Ascending aorta (tissue), 2 donors: ENCODE measurements around the gene ARL5A. TPM values are rescaled to one million over a fixed set of nuclear protein-coding genes. Genes with fewer than 3 reads are reported as not detected.

ENCODE experiments used
- DNase-seq, 2 donors: peaks; one replicate each; pipeline ENCODE4 v3.0.0-alpha.2; 2019; ENCODE audit warnings: low spot score in 2 of 2
- H3K27ac ChIP-seq, 2 donors: fragments of 200-600 bp; sonication (generic); one replicate each; pipeline ENCODE4 v1.5.1; 2016 to 2017; ENCODE audit warnings: mild to moderate bottlenecking in 1 of 2
- H3K27me3 ChIP-seq: fragments of 200-600 bp; sonication (generic); one replicate; pipeline ENCODE4 v1.5.1; 2017
- H3K36me3 ChIP-seq, 2 donors: fragments of 200-600 bp; sonication (generic); one replicate each; pipeline ENCODE4 v1.5.1; 2016
- H3K4me1 ChIP-seq, 2 donors: fragments of 200-600 bp; sonication (generic); one replicate each; pipeline ENCODE4 v1.5.1; 2016 to 2017; ENCODE audit warnings: mild to moderate bottlenecking in 1 of 2
- H3K4me3 ChIP-seq, 2 donors: fragments of 200-600 bp; sonication (generic); one replicate each; pipeline ENCODE4 v1.5.1; 2016 to 2017; ENCODE audit warnings: mild to moderate bottlenecking in 1 of 2
- H3K9me3 ChIP-seq, 2 donors: fragments of 200-600 bp; sonication (generic); one replicate each; pipeline ENCODE4 v1.5.1; 2016
- intact Hi-C: fragments of 100-400 bp; cut with DNase I; formaldehyde crosslinking; loops from one replicate; pipeline ENCODE4 v1.15.1; 2023
- total RNA-seq: library from RNA; depleted of rRNA; stranded (reverse); fragments of >200 nt; gene quantifications from one replicate; pipeline ENCODE4 v1.1.0, GENCODE V29; 2016
- TF ChIP-seq, protein P1 (sequence below), 3 experiments: fragments of 200-600 bp in 2 of 3; fragments of 450-650 bp in 1 of 3; sonication (generic) in 2 of 3; IDR thresholded peaks; one replicate each; pipeline ENCODE4 v1.5.1; 2016 to 2019; ENCODE audit warnings: antibody characterized with exemption in 3 of 3, mild to moderate bottlenecking in 1 of 3, moderate library complexity in 1 of 3

Gene ARL5A
- total RNA-seq, 1 donor from 2014 or later = 15.8 TPM

DNA sequence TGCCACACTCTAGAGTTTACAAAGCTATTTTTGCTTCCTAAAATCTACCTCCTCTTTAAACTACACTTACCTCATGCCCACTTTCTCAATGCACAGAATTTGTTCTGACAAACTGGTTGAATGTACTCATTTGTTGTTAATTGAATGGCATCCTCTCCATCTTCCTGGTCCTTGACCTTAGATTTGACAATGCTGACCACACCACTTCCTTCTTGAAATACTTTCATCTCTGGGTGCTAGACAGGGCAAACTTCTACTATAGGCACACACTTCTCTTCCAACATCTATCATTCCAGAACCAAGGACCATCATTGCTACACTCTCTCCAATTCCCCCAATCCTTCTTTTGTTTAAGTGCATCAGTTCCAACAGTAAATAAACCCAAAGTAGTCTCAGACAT lies 22.3 kb downstream of the ARL5A start:
- TF ChIP-seq, protein P1, sequence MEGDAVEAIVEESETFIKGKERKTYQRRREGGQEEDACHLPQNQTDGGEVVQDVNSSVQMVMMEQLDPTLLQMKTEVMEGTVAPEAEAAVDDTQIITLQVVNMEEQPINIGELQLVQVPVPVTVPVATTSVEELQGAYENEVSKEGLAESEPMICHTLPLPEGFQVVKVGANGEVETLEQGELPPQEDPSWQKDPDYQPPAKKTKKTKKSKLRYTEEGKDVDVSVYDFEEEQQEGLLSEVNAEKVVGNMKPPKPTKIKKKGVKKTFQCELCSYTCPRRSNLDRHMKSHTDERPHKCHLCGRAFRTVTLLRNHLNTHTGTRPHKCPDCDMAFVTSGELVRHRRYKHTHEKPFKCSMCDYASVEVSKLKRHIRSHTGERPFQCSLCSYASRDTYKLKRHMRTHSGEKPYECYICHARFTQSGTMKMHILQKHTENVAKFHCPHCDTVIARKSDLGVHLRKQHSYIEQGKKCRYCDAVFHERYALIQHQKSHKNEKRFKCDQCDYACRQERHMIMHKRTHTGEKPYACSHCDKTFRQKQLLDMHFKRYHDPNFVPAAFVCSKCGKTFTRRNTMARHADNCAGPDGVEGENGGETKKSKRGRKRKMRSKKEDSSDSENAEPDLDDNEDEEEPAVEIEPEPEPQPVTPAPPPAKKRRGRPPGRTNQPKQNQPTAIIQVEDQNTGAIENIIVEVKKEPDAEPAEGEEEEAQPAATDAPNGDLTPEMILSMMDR (IDR thresholded peaks at IDR 0.05) = no peak
- Histone ChIP-seq H3K27me3 (no peaks in the 10 kb centered on the region), H3K9me3 (no peaks in the 10 kb centered on the region), H3K27ac (no peak overlapping the region), H3K4me3 (no peak overlapping the region), H3K36me3 (peaks cover 17 to 31% of the 10 kb centered on the region in 2 donors), H3K4me1 (peaks cover 0 to 4% of the 10 kb centered on the region in 2 donors)
- no peak for DNase-seq
- intact Hi-C loops = no loop called here

DNA sequence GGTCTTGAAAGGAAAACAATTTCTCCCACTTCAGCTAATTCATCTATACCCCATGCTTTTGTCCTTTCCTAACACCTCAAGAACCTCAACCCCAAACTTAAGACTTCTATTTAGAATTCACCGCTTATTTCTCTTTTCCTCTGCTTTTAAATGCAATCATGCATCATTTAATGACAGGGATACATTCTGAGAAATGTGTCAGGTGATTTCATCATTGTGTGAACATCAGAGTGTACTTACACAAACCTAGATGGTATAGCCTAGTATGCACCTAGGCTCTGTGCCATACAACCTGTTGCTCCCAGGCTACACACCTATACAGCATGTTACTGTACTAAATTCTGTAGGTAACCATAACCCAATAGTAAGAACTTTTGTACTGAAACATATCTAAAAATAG lies 22.9 kb downstream of the ARL5A start:
- Histone ChIP-seq H3K4me3 (no peak overlapping the region), H3K27me3 (no peaks in the 10 kb centered on the region), H3K9me3 (no peaks in the 10 kb centered on the region), H3K36me3 (peaks cover 17 to 26% of the 10 kb centered on the region in 2 donors), H3K27ac (no peak overlapping the region), H3K4me1 (peaks cover 0 to 4% of the 10 kb centered on the region in 2 donors)
- intact Hi-C loops = no loop called here
- no peak for DNase-seq
- TF ChIP-seq, protein P1 (IDR thresholded peaks at IDR 0.05) = no peak

DNA sequence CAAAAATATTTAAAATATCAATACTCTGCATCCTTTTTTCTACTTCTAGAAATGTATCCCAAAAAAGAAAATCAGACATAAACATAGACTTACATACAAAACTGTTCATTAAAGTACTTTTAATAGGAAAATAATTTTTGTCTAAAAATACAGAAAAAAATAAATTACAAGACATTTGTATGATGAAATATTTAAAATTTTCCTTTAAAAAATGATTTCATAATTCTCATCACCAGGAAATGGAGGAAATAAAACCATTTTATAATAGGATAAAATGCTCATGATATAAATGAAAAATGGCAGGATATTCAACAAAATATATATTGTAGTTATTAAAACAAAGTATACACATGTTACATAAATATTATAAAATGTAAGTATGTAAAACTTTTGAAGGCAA lies 24.4 kb downstream of the ARL5A start:
- Histone ChIP-seq H3K4me3 (no peak overlapping the region), H3K27ac (no peak overlapping the region), H3K9me3 (no peaks in the 10 kb centered on the region), H3K27me3 (no peaks in the 10 kb centered on the region), H3K4me1 (peaks cover 0 to 4% of the 10 kb centered on the region in 2 donors), H3K36me3 (peaks cover 17% of the 10 kb centered on the region in 2 donors)
- TF ChIP-seq, protein P1 (IDR thresholded peaks at IDR 0.05) = no peak
- DNase-seq = no peak
- intact Hi-C loops = no loop called here

DNA sequence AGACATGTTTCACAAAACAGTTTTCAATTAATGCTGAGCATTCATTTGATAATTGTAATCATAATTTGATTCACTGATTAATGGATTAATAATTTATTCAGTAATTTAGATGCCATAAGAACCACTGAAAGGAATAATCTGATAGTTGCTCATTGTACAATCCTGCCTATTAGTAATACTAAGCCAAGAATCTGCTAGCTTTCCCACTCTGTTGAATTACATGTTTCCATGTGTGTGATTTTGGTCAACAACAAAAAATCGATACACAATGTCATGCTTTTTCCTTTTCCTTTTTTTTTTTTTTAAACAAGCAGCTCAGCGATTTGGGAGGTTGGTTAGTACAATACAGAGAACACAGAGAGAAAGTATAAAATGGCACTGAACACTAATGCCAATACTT lies 25.9 kb downstream of the ARL5A start:
- Histone ChIP-seq H3K4me3 (no peak overlapping the region), H3K27ac (no peak overlapping the region), H3K4me1 (no peaks in the 10 kb centered on the region), H3K36me3 (peaks cover 17% of the 10 kb centered on the region in 2 donors), H3K27me3 (no peaks in the 10 kb centered on the region), H3K9me3 (no peaks in the 10 kb centered on the region)
- intact Hi-C loops = no loop called here
- DNase-seq = no peak
- TF ChIP-seq, protein P1 (IDR thresholded peaks at IDR 0.05) = no peak

DNA sequence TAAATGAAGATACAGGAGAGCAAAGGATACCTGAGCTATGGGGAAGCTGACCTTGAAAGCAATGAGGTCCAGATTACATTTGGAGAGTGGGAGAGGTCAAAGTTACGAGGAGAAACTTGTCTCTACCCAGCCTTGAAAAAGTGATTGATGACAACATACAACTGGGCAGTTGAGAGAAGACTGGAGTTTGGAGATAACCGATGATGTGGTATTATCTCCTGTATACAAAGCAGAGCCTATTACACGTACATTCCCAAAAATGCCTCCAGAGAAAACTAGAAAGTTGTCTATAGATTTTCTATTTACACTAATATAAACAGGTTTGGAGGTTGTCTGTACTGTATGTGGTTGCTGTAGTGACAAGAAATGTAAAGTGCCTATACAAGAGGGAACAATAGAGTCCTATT lies 28.3 kb downstream of the ARL5A start:
- intact Hi-C loops = no loop called here
- TF ChIP-seq, protein P1 (IDR thresholded peaks at IDR 0.05) = no peak
- no peaks in the 10 kb centered on the region for H3K9me3 ChIP-seq

DNA sequence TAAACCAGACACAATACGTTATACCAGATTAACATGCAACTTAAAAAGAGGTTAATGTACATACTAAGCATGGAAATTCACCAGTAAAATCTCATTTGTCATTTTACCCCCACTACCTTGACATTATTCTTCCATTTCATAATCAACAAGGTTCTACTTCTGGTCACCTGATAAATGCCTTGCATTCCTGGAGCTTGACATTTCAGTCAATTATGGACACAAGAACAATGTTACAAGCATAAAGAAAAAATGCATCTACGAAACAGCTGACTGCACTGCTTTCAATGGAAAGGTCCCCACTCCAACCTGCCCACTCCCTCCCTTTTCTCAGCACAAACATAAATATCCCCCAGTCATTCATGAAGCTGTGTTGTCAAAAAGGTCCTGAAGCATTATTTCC lies 31.4 kb downstream of the ARL5A start:
- TF ChIP-seq, protein P1 (IDR thresholded peaks at IDR 0.05) = no peak
- H3K4me3 ChIP-seq = no peak overlapping the region
- no peak for DNase-seq
- no peaks in the 10 kb centered on the region for H3K4me1 ChIP-seq
- H3K27me3 ChIP-seq = no peaks in the 10 kb centered on the region
- no peaks in the 10 kb centered on the region for H3K9me3 ChIP-seq
- peaks cover 3 to 14% of the 10 kb centered on the region in 2 donors for H3K36me3 ChIP-seq
- H3K27ac ChIP-seq = no peak overlapping the region
- intact Hi-C loops = no loop called here

More for the DNA sequence above, 28.3 kb downstream of the ARL5A start:
- Histone ChIP-seq H3K36me3 (peaks cover 5 to 9% of the 10 kb centered on the region in 2 donors), H3K4me3 (no peak overlapping the region), H3K27ac (no peak overlapping the region), H3K27me3 (no peaks in the 10 kb centered on the region), H3K4me1 (no peaks in the 10 kb centered on the region)
- no peak for DNase-seq
